Ramos (cell line): ENCODE measurements around the gene FRMD4A.

Experiments used
- in situ Hi-C: fragments of 300-500 bp; cut with MboI; formaldehyde crosslinking; loops from one replicate; pipeline ENCODE4 v1.14.3; 2022; ENCODE audit warnings: low sequenced_read_pairs; ENCODE audit not compliant: unreplicated experiment

FRMD4A gene

DNA sequence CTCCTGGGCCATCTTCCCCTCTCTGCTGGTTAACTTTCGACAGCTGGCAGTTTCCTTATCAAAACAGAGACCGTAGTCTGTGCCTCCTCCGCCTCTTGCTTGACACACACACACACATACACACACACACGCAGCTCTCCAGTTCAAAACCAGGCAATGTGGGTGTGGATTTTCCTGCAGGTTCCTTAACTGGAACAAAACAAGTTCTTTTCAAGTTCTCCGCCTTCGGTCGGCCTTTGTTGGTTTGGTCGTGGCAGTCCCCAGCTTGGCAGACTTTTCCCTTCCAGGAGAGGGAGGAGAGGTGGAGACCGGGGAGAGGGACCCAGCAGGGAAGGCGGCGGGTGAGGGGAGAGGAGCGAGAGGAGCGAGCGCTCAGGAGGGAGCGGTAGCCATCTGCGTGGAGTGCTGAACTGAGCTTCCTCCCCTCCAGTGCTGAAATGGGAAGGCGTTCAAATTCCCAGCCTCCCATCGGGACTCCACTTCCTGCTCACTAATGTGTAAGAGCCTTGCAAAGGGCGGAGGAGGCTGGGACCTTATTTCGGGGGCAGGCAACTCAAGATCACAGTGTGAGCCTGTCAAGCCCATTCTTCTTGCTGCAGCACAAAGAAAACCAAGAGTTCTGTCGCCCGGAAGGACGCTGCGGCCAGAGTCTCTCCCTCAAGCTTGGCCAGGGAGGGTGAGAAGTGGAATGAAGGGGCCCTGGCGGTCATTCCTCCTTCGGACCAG, 623.4 kb downstream of the FRMD4A start:
- in situ Hi-C loops, result no loop called here

DNA sequence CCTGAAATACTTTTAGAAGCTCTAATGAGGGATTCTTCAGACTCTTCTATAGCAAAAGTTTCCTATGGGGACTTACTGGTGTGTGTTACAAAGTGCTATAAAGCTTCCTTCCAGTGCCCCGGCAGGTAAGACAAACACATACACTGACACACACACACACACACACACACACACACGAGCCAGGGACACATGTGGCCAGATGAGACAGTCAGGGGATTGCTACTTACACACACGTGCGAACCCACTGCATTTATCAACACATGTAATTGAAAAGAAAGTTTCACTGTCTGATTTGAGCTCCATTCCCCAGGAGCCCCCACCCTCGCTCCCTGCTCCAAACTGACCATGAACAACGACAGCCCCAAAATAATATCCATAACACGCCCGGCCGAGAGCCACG, 624.1 kb downstream of the FRMD4A start:
- in situ Hi-C loops, result no loop called here

DNA sequence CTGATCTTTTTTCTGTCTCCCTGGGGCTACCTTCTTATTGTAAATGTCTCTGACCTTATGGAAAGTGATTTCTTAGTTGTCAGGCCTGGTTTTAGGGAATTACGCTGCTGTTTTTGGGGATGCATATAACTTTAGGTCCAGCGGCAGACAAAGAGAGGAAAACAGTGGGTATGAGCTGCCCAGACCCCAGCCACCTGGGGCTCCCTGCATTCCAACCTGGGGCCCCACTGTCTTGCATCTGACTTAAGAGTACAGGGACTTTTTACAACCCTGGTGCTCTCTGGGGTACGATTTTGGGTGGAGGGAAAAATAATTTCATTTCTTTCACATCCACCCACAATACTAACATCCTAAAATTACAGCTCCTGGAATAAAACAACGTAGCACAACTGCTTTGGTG, 624.5 kb downstream of the FRMD4A start:
- in situ Hi-C loops, result no loop called here

DNA sequence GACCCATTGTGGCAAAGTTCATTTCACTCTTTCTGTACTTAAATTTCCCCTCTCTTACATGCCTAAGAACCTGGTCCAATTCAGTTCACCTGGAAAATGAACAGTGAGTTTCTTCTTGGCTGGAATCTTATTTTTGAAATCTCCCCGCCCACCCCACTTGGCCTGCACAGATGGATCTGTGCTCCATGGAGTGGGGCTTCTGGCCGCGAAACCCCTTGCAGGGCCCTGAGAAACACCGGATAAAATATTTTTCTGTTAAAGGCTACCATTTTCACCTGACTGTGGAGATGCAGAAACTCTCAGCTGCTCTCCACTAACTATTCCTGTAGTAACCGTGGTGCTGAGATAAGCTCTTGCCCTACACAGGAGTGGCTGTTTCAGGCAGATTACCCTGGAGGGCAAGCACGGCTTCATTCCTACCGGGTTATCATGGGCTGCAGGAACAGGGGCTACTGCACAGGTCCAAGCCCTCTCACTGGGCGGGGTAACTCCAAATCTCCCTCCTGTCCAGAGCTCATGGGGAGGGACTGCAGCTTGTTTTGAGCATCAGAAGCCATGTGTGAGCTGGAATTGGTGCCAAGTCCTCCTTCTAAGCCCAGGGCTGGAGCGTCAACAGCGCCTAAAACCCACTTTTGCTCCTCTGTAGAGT, 625.1 kb downstream of the FRMD4A start:
- in situ Hi-C loops, result no loop called here

DNA sequence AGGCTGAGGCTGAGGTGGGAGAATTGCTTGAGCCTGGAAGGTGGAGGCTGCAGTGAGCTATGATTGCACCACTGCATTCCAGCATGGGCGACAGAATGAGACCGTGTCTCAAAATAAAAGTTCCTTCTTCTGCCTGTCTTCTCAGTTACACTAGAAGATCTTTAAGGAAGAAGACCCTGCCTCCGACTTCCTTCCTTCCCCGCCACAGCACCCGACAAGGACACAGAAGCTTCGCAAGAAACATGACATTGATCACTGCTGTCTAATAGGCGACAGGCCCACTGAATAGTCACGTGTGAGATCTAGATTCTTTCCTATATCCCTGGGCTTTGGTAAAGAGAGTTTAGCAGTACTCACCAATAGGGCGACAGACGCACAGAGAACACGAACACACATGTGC, 625.8 kb downstream of the FRMD4A start:
- in situ Hi-C loops, result no loop called here

DNA sequence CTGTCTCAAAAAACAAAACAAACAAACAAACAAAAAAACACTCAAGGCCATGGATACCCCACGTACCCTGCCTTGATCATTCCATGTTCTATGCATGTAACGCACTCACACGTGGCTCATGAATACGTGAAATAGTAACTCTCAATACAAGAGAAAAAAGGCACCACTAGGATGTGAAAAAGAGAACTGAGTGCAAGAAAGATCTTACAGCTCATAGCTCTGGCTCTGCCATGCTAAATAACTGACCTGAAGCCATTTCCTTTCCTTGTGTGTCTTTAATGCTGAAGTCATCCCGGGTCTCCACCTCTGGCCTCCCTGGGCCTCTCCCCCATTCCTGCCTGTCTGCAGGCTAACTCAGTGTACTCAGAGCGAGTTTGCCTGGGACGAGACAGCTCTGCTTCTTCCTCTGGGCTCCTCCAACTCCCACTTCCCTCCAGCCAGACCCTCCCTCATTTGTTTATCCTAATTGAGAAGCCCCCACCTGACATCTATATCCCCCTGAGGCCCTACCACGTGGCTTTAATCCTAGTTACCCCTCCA, 626.7 kb downstream of the FRMD4A start:
- in situ Hi-C loops, result no loop called here

DNA sequence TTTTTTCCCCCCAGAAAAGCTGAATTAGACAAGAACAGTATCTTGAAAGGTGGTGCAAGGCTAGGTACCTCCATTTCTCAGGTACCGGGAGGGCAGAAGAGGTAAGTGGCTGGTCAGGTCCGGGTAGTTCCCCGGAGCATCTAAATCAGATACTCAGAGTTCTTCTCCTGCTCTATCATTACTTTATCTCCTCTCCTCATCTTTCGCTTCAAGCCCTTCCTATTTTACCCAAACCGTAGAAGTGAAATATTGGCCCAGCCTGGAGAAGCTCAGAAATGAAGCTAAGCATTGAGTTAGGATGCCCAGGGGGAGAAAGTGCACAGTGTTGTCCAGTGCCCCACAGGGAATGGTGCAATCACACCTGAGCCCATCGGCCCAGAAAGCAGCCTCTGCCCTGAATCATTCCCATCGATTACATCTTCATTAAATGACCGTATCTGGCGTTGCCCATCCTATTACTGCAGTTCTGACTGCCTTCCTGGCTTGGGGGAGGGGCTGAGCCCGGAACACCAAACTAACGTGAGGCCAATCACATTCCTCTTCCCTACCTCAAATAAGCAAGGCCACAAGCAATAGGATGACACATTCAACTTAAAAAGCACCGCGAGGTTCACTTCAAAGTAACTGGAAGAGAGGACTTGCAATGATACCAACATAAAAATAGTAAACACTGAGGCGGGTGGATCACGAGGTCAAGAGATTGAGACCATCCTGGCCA, 627.5 kb downstream of the FRMD4A start:
- in situ Hi-C loops, result no loop called here

DNA sequence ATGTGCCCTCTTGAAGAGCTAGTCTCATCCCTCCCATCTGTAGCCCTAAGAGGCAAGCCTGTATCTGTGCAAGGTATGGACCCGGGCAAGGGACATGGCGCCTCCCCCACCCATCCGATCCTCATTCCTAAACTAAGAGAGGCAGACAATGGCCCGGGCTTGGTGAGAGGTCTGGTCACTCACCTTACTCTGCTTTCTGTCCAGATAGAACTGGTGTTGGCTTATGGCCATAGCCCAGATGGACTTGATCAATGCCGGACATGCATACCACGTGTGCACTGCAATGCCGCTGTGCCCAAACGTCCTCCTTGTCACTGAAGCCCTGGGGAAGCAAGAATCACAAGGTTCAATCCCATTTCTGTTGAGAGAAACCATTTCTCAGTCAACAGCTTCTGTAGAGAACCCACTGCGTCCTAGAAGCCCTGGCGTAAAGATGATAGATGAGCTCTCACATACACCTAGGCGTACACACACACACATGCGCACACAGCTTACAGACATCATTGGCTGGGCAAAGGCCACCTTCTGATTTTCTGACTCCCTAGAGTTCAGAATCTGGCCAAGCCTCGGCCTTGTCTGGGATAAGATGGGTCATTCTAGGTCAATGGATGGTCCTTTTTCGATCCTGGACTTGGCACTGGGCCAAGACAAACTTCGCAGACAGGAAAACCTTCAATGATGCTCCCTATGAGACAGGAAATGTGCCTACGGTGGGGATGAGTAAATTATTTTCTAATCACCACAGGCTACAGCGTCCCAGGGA, 629.4 kb downstream of the FRMD4A start:
- in situ Hi-C loops, result no loop called here

DNA sequence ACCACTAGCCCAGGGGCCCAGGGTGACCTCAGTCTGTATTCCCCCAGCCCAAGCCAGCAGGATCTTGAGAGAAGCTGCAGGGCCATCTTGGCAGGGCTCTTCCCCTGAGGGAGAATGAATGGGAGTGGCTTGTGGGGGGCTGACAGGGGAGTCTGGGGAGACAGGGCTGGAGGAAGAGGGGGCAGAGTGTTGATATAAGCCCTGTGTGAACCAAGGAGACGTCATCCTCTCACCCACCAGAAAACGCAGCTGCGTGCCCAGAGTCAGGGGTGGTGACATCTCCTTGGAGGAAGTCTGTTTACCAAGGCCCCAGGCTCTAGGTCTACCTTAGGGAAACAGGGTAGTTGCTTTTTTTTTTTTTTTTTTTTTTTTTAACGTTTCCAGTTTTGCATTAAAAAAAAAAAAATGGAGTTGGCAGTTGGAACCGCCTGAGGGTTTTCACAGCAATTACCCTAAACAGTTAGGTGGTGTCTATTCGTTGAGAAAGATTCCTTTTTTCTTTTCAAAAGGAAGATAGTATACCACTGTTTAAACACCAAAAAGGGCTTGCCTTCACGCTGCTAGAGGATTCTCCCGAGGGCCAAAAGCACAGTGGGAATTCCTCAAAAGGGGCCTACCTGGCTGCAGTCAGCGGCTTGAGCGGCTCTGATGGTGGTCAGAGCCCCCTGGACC, 630.1 kb downstream of the FRMD4A start:
- in situ Hi-C loops, result no loop called here

DNA sequence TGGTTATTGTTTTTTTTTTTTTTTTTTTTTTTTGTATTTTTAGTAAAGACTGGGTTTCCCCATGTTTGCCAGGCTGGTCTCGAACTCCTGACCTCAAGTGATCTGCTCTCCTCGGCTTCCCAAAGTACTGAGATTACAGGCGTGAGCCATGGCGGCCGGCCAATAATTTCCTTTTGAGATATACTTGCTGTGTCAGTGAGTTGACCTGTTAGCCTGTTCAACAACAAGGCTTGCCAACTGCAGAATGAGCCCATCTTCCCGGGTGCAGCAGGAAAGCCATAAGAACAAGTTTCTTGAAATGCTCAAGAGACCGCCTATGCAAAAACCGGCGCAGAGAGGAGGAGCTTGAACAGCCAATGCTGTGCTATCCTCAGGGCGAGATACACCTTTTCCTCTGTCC, 631.5 kb downstream of the FRMD4A start:
- in situ Hi-C loops, result no loop called here

DNA sequence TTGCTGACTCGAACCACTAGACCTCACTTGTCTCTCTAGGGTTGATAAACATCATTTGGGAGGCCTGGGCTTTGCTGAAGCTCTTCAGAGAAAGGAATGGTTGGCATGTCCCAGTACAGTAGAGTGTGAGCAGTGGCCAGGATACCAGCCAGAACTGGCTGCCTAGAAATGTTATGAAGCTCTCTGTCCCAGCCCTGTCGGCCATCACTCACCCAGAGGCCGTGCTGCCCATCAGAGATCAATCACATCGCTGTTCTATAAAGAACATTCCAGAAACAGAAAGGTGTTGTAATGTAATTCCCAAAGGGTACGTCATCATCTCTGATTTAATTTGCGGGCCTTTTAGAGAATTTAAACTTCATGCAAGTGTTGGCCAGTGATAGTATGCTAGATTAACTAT, 632.5 kb downstream of the FRMD4A start:
- in situ Hi-C loops, result no loop called here

DNA sequence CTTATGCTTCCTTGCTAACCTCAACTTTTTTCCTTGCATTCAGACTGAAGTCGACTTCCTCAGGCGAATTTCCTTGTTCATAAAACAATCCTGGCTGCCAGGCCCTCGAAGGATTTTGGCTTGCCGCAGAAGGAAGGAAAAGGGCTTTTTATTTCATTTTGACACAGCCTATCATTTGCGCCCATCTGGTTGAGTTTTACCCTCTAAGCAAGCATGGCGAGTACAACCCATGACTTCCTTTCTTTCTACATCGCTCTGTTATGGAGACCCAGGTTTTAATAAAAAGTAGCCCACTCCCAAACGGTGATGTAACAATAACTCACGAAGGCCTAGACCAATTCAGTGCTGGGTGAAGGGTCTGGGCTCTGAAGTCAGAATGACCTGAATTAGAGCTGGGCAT, 634.7 kb downstream of the FRMD4A start:
- in situ Hi-C loops, result no loop called here

DNA sequence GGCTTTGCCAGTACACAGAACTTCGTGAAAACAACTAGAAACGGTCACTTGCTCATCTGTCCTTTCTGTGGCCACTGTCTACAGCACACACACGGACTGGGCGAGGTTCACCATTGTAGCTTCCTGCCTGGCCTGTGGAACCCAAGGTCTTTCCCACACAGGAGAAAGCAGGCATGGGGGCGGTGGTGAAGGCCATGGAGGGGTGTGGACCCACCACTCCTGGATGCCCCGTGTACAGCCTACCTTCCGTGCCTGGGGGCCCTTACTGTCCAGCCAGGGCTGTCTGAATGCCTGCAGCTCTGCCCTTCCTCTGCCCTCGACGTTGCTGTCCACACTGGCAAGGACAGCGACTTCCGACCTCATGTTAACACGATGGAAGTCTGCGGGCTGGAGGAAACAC, 635.1 kb downstream of the FRMD4A start:
- in situ Hi-C loops, result no loop called here

DNA sequence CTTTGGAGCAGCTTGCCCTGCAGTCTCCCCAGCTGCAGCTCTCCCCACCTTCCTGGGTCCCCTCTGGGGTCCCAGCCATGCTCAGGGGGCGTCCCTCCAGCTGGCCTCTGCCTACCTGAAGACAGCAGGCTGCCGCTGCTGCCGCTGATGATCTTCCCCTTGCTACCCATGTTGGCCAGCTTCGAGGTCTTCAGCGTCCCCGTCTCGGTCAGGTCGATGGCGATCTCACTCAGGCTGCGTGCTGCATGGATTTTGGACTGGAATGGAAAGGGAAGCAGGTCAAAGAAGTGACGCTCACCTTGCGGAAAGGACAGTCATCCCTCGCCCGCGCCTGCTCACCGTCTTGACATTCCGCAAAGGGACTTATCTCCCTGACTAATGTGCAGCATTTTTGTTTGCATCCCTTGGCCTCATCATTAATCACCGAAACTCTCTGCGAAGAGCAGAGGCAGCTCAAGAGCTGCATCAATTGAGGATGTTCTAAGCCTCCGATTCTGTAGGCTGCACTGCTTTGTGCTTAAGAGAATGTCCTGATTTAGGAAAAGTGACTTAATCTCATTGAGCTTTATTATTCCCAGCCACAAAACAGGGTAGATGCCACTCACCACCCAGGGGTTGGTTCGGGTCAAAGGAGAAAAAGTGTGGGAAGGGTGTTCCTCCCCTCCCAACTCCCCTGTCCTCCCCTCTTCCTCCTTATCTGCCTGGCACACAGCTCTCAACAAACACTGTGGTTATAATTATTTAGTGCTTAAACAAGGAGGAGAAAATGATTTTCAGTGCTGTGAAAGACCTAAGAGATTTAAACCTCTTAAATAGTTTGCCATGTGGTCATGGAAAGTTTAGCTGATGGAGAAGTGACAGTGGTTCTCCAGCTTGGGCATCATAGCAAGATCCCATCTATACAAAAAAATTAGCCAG, 636.7 kb downstream of the FRMD4A start:
- in situ Hi-C loops, result no loop called here

DNA sequence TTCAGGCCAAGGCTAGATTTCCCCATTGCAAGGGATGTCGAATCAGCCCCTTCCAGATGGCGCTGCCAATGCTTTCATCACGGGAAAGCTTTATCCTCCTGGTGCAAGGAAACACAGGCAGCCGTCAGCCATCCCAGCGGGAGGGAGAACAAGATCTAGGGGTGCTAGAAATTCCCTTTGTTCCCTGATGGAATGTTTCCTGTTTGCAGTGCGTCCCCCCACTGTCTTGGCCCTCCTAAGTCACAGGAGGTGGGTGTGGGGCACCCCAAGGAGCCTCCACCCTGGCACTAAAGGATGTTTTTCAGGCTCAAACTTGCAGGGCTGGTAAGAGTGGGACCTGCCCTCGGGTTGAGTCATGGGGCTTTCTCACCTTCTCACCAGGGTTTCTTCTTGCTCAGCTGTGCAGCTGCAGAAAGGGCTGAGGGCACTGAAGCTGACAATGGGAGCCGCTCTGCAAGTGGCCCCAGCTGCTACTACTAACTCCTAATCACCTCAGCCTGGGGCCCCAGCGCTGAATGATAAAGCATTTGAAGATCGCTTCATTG, 640.4 kb downstream of the FRMD4A start:
- in situ Hi-C loops, result no loop called here

DNA sequence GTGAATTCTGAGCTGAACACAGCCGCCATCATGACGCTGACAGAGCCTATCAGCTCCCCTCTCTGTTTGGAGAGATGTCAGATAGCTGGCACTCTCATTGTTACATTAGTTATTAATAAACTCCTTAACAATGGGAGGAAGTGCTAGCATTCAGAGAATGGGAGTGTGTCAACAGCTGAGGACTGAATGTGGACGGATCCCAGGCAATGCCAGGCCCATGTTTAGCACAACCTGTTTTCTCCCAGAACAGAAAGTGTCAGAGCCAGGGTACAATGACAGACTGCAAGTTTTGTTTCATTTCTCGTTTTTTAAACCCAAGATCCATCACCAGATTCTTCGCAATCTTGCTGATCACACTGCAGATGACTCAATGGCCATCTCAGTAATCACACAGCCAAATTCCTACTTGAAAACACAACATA, 644.4 kb downstream of the FRMD4A start:
- in situ Hi-C loops, result no loop called here

DNA sequence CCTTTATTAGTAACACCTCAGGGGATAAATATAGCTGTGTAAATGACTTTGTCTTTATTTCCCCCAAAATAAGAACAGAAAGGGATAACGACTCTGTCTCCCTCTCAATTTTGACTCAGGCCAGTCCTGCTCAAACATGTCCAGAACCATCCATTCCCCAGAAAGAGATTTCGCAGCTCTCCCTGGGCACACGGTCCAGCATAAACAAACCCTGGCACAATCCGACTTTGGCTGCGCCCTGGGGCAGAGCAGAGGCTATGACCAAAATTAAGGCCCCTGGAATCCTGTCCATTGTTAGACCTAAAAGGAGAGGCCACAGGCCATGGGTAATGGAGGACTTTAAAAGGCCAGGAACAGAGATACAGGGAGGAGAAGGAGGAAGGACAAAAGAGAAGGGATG, 644.8 kb downstream of the FRMD4A start:
- in situ Hi-C loops, result no loop called here

DNA sequence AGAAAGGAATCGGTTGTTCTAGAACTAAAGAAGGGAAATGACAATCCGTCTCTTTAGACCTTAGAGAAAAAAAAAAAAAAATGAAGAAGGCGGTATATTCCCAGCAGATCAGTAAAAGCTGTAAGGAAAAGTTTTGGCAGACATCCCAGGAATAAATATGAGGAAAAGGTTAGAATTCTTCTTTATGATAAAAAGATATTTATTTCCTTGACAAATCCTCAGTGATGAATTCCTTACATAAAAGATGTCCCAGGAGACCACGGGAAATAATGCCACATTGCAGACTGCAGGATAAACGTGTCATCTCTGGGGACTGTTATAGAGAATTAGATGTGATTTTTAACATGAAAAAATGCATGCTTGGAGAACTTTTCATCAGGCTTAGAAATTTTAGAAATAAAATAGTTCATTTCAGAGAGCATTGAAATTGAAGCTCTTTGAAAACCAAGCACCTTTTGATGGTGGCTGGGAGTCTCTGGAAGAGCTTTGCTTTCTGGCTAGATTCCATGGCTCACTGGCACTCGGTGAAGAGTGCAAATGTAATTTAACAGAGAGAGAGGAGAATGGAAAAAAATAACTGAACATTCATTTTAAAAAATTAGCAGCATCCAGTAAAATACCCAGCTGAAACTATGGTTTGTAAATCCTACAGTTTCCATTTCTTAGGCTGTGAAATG, 645.8 kb downstream of the FRMD4A start:
- in situ Hi-C loops, result no loop called here
